Measurements from ENCODE around the gene NFXL1. TPM values are rescaled to one million over a fixed set of nuclear protein-coding genes. Genes with fewer than 3 reads are reported as not detected.

NFXL1 gene
- total and polyA plus RNA-seq, 5 donors from 2014 or later: 6.3 to 11.2 (median 8.5) TPM

DNA sequence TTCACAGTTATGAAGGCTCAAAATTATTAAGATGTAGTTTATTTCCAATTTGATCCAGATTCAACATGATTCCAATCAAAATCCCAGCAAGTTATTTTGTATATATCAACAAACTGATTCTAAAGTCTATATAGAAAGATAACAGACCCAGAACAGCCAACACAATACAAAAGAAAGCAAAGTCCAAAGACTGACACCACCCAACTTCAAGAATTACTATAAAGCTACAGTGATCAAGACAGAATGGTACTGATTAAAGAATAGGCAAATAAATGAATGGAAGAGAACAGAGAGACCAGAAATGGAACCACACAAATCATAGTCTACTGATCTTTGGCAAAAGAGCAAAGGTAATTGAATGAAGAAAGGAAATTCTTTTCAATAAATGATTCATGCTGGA is 34.9 kb downstream of the NFXL1 start:
- Mint-ChIP-seq H3K27me3 (no peaks in the 10 kb centered on the region), H3K27ac (no peak overlapping the region), H3K4me3 (no peak overlapping the region), H3K9me3 (no peaks in the 10 kb centered on the region), H3K36me3 (peaks cover 46% of the 10 kb centered on the region), H3K4me1 (peaks cover 0 to 7% (median 3%) of the 10 kb centered on the region in 4 donors)
- H3K36me3 ChIP-seq (ENCODE audit: control insufficient read depth, insufficient read depth, low read length): peaks cover 63% of the 10 kb centered on the region
- H3K27me3 ChIP-seq (ENCODE audit: control insufficient read depth, insufficient read depth, low read length): no peaks in the 10 kb centered on the region
- ATAC-seq (ENCODE audit: low read depth in 2 of 2) (no peak), DNase-seq (no peak)
- H3K9me3 ChIP-seq (ENCODE audit: control insufficient read depth in 2 of 2, low read length in 2 of 2): no peaks in the 10 kb centered on the region
- H3K4me3 ChIP-seq (ENCODE audit: low read depth, low read length): no peak overlapping the region
- H3K4me1 ChIP-seq (ENCODE audit: control insufficient read depth, insufficient read depth, low read length, poor library complexity, severe bottlenecking): no peaks in the 10 kb centered on the region
- H3K27ac ChIP-seq (ENCODE audit: insufficient read depth, low read length, poor library complexity, severe bottlenecking): no peak overlapping the region

- ATAC-seq (ENCODE audit: low read depth in 2 of 2): no peak
- DNase-seq: no peak
- H3K4me3 ChIP-seq (ENCODE audit: low read depth, low read length): no peak overlapping the region
- no peaks in the 10 kb centered on the region for H3K27me3 ChIP-seq (ENCODE audit: control insufficient read depth, insufficient read depth, low read length)
- H3K27me3 Mint-ChIP-seq: no peaks in the 10 kb centered on the region
- H3K4me1 ChIP-seq (ENCODE audit: control insufficient read depth, insufficient read depth, low read length, poor library complexity, severe bottlenecking): no peaks in the 10 kb centered on the region
- H3K4me3 Mint-ChIP-seq: no peak overlapping the region
- peaks cover 55% of the 10 kb centered on the region for H3K36me3 Mint-ChIP-seq
- H3K27ac Mint-ChIP-seq: no peak overlapping the region
- H3K9me3 Mint-ChIP-seq: no peaks in the 10 kb centered on the region
- no peak overlapping the region for H3K27ac ChIP-seq (ENCODE audit: insufficient read depth, low read length, poor library complexity, severe bottlenecking)
- H3K36me3 ChIP-seq (ENCODE audit: control insufficient read depth, insufficient read depth, low read length): peaks cover 59% of the 10 kb centered on the region
- no peaks in the 10 kb centered on the region for H3K9me3 ChIP-seq (ENCODE audit: control insufficient read depth in 2 of 2, low read length in 2 of 2)
- peaks cover 5 to 11% (median 7%) of the 10 kb centered on the region in 4 donors for H3K4me1 Mint-ChIP-seq
Measured at GRCh38 chr4:47876784-47877546, 37.4 kb downstream of the NFXL1 start.

DNA sequence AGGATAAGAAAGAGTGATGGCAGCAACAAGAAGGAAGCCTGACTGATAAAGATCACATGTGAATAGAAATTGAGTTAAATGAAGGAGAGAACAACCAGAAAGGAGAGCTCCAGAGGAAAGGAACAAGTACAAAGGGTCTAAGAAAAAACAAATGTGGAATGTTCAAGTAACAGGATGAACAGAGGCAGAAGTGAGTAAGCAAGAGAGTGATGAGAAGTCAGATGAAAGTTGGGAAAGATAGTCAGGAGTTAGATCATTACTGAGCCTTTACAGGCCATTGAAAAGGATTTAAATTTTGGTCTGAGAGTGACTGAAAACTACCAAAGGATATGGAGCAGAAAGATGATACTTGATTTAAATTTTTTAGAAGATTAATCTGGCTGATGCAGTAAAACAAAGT is 38.1 kb downstream of the NFXL1 start:
- Mint-ChIP-seq H3K27me3 (no peaks in the 10 kb centered on the region), H3K36me3 (peaks cover 55% of the 10 kb centered on the region), H3K9me3 (no peaks in the 10 kb centered on the region), H3K27ac (no peak overlapping the region), H3K4me1 (peaks cover 5 to 11% (median 7%) of the 10 kb centered on the region in 4 donors), H3K4me3 (no peak overlapping the region)
- no peak overlapping the region for H3K4me3 ChIP-seq (ENCODE audit: low read depth, low read length)
- no peaks in the 10 kb centered on the region for H3K4me1 ChIP-seq (ENCODE audit: control insufficient read depth, insufficient read depth, low read length, poor library complexity, severe bottlenecking)
- H3K27me3 ChIP-seq (ENCODE audit: control insufficient read depth, insufficient read depth, low read length): no peaks in the 10 kb centered on the region
- ATAC-seq (ENCODE audit: low read depth in 2 of 2) (no peak), DNase-seq (no peak)
- no peak overlapping the region for H3K27ac ChIP-seq (ENCODE audit: insufficient read depth, low read length, poor library complexity, severe bottlenecking)
- peaks cover 53% of the 10 kb centered on the region for H3K36me3 ChIP-seq (ENCODE audit: control insufficient read depth, insufficient read depth, low read length)
- H3K9me3 ChIP-seq (ENCODE audit: control insufficient read depth in 2 of 2, low read length in 2 of 2): no peaks in the 10 kb centered on the region

DNA sequence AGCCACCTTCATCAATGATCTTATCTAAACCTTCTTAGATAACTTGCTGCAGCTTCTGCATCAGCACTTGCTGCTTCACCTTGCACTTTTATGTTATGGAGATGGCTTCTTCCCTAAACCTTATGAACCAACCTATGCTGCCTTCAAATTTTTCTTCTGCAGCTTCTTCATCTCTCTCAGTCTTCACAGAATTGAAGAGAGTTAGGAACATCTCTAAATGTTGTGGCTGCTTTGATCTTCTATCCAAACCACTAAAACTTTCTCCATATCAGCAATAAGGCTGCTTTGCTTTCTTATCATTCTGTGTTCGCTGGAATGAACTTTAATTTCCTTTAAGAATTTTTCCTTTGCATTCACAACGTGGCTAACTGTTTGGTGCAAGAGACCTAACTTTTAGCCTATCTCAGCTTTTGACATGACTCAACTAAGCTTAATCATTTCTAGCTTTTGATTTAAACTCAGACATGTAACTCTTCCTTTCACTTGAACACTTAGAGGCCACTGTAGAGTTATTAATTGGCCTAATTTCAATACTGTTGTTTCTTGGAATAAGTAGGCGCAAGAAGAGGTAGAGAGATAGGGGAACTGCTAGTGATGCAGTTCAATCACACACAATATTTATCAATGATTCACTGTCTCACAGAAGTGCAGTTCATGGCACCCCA is 40.4 kb downstream of the NFXL1 start:
- no peak overlapping the region for H3K27ac ChIP-seq (ENCODE audit: insufficient read depth, low read length, poor library complexity, severe bottlenecking)
- H3K9me3 ChIP-seq (ENCODE audit: control insufficient read depth in 2 of 2, low read length in 2 of 2): no peaks in the 10 kb centered on the region
- no peak overlapping the region for H3K4me3 ChIP-seq (ENCODE audit: low read depth, low read length)
- no peaks in the 10 kb centered on the region for H3K27me3 ChIP-seq (ENCODE audit: control insufficient read depth, insufficient read depth, low read length)
- Mint-ChIP-seq H3K4me3 (no peak overlapping the region), H3K4me1 (peaks cover 3 to 9% (median 7%) of the 10 kb centered on the region in 4 donors), H3K27me3 (no peaks in the 10 kb centered on the region), H3K9me3 (no peaks in the 10 kb centered on the region), H3K36me3 (peaks cover 61% of the 10 kb centered on the region), H3K27ac (peak overlapping the region in 1 of 3 donors; percentile 57)
- ATAC-seq (ENCODE audit: low read depth in 2 of 2) (no peak), DNase-seq (peak in 1 of 3 donors; percentile 11)
- peaks cover 53% of the 10 kb centered on the region for H3K36me3 ChIP-seq (ENCODE audit: control insufficient read depth, insufficient read depth, low read length)
- no peaks in the 10 kb centered on the region for H3K4me1 ChIP-seq (ENCODE audit: control insufficient read depth, insufficient read depth, low read length, poor library complexity, severe bottlenecking)

GRCh38 chr4:47863486-47863885 is 50.9 kb downstream of the NFXL1 start:
- no peak overlapping the region for H3K4me3 ChIP-seq (ENCODE audit: low read depth, low read length)
- Mint-ChIP-seq H3K4me3 (no peak overlapping the region), H3K27ac (no peak overlapping the region), H3K27me3 (no peaks in the 10 kb centered on the region), H3K4me1 (peaks cover 0 to 6% (median 0%) of the 10 kb centered on the region in 4 donors), H3K36me3 (peaks cover 34% of the 10 kb centered on the region), H3K9me3 (no peaks in the 10 kb centered on the region)
- no peaks in the 10 kb centered on the region for H3K4me1 ChIP-seq (ENCODE audit: control insufficient read depth, insufficient read depth, low read length, poor library complexity, severe bottlenecking)
- H3K36me3 ChIP-seq (ENCODE audit: control insufficient read depth, insufficient read depth, low read length): no peaks in the 10 kb centered on the region
- H3K27me3 ChIP-seq (ENCODE audit: control insufficient read depth, insufficient read depth, low read length): no peaks in the 10 kb centered on the region
- no peaks in the 10 kb centered on the region for H3K9me3 ChIP-seq (ENCODE audit: control insufficient read depth in 2 of 2, low read length in 2 of 2)
- H3K27ac ChIP-seq (ENCODE audit: insufficient read depth, low read length, poor library complexity, severe bottlenecking): no peak overlapping the region
- DNase-seq: no peak
- ATAC-seq (ENCODE audit: low read depth in 2 of 2): no peak

- Mint-ChIP-seq H3K27me3 (no peaks in the 10 kb centered on the region), H3K36me3 (peaks cover 25% of the 10 kb centered on the region), H3K27ac (no peak overlapping the region), H3K4me3 (no peak overlapping the region), H3K9me3 (no peaks in the 10 kb centered on the region), H3K4me1 (peaks cover 0 to 6% (median 1%) of the 10 kb centered on the region in 4 donors)
- ATAC-seq (ENCODE audit: low read depth in 2 of 2) (no peak), DNase-seq (no peak)
- Histone ChIP-seq H3K27ac (ENCODE audit: insufficient read depth, low read length, poor library complexity, severe bottlenecking) (no peak overlapping the region), H3K27me3 (ENCODE audit: control insufficient read depth, insufficient read depth, low read length) (no peaks in the 10 kb centered on the region), H3K36me3 (ENCODE audit: control insufficient read depth, insufficient read depth, low read length) (no peaks in the 10 kb centered on the region), H3K9me3 (ENCODE audit: control insufficient read depth in 2 of 2, low read length in 2 of 2) (no peaks in the 10 kb centered on the region), H3K4me1 (ENCODE audit: control insufficient read depth, insufficient read depth, low read length, poor library complexity, severe bottlenecking) (no peaks in the 10 kb centered on the region), H3K4me3 (ENCODE audit: low read depth, low read length) (no peak overlapping the region)
Measured at GRCh38 chr4:47862297-47862696, 52.1 kb downstream of the NFXL1 start.

- H3K4me1 ChIP-seq (ENCODE audit: control insufficient read depth, insufficient read depth, low read length, poor library complexity, severe bottlenecking): no peaks in the 10 kb centered on the region
- H3K27ac ChIP-seq (ENCODE audit: insufficient read depth, low read length, poor library complexity, severe bottlenecking): no peak overlapping the region
- peaks cover 3% of the 10 kb centered on the region for H3K36me3 ChIP-seq (ENCODE audit: control insufficient read depth, insufficient read depth, low read length)
- ATAC-seq (ENCODE audit: low read depth in 2 of 2): no peak
- no peak overlapping the region for H3K27ac Mint-ChIP-seq
- H3K27me3 Mint-ChIP-seq: no peaks in the 10 kb centered on the region
- no peaks in the 10 kb centered on the region for H3K27me3 ChIP-seq (ENCODE audit: control insufficient read depth, insufficient read depth, low read length)
- H3K9me3 ChIP-seq (ENCODE audit: control insufficient read depth in 2 of 2, low read length in 2 of 2): no peaks in the 10 kb centered on the region
- H3K4me3 ChIP-seq (ENCODE audit: low read depth, low read length): no peak overlapping the region
- no peak overlapping the region for H3K4me3 Mint-ChIP-seq
- peaks cover 0 to 3% (median 0%) of the 10 kb centered on the region in 4 donors for H3K4me1 Mint-ChIP-seq
- peaks cover 11% of the 10 kb centered on the region for H3K36me3 Mint-ChIP-seq
- no peaks in the 10 kb centered on the region for H3K9me3 Mint-ChIP-seq
- no peak for DNase-seq
Measured at GRCh38 chr4:47860305-47860704, 54.1 kb downstream of the NFXL1 start.

Measured in CD4-positive, CD25-positive, alpha-beta regulatory T cell (primary cell).